Renal cortical epithelial cell (primary cell): ENCODE results near the gene AXDND1. TPM values are rescaled to one million over a fixed set of nuclear protein-coding genes. Genes with fewer than 3 reads are reported as not detected.
"Not testable (repeated sequence)": the region's sequence is repeated elsewhere in the genome, so short reads cannot be mapped to it uniquely, and the experiment has no call there.

Source experiments
- DNase-seq: peaks from one replicate; pipeline ENCODE4 v3.0.0-alpha.2; 2011; ENCODE audit warnings: low read depth
- total RNA-seq: library from RNA; depleted of rRNA; stranded (reverse); fragments of >200 nt; gene quantifications from 2 replicates; pipeline ENCODE4 v1.2.3, GENCODE V29; 2014

Gene AXDND1
- total RNA-seq, 1 donor from 2014 or later, result 0.45 TPM

GRCh38 chr1:179474713-179475112 lies 108.9 kb downstream of the AXDND1 start:
- DNase-seq, result no peak

- DNase-seq, result no peak
Observed at GRCh38 chr1:179476484-179476883, 110.7 kb downstream of the AXDND1 start.

GRCh38 chr1:179478370-179478769 lies 112.6 kb downstream of the AXDND1 start:
- DNase-seq, result no peak

- no peak for DNase-seq
Observed at GRCh38 chr1:179490611-179491010, 124.8 kb downstream of the AXDND1 start.

GRCh38 chr1:179493323-179493722 lies 127.6 kb downstream of the AXDND1 start:
- DNase-seq, result peak; percentile 5

GRCh38 chr1:179506199-179506598 lies 140.4 kb downstream of the AXDND1 start:
- DNase-seq, result no peak

- DNase-seq, result no peak
Observed at GRCh38 chr1:179509384-179509783, 143.6 kb downstream of the AXDND1 start.

- DNase-seq, result no peak
Observed at GRCh38 chr1:179510038-179510437, 144.3 kb downstream of the AXDND1 start.

- no peak for DNase-seq
Observed at GRCh38 chr1:179516976-179517705, 151.4 kb downstream of the AXDND1 start.

GRCh38 chr1:179518544-179518943 lies 152.8 kb downstream of the AXDND1 start:
- not testable (repeated sequence) for DNase-seq

- no peak for DNase-seq
Observed at GRCh38 chr1:179529482-179530195, 163.9 kb downstream of the AXDND1 start.

- DNase-seq, result no peak
Observed at GRCh38 chr1:179530352-179530751, 164.6 kb downstream of the AXDND1 start.

- DNase-seq, result no peak
Observed at GRCh38 chr1:179541774-179542173, 176.0 kb downstream of the AXDND1 start.

- DNase-seq, result no peak
Observed at GRCh38 chr1:179545321-179545720, 179.6 kb downstream of the AXDND1 start.

GRCh38 chr1:179547021-179547535 lies 181.3 kb downstream of the AXDND1 start:
- DNase-seq, result no peak

- DNase-seq, result no peak
Observed at GRCh38 chr1:179548666-179549367, 183.0 kb downstream of the AXDND1 start.

- no peak for DNase-seq
Observed at GRCh38 chr1:179549368-179549700, 183.6 kb downstream of the AXDND1 start.

GRCh38 chr1:179550746-179551682 lies 185.2 kb downstream of the AXDND1 start:
- DNase-seq, result peak; percentile 43

- no peak for DNase-seq
Observed at GRCh38 chr1:179554427-179554826, 188.7 kb downstream of the AXDND1 start.

GRCh38 chr1:179558078-179558477 lies 192.3 kb downstream of the AXDND1 start:
- DNase-seq, result no peak

GRCh38 chr1:179575497-179576314 lies 209.9 kb downstream of the AXDND1 start, which contains the start of gene NPHS2:
NPHS2 (minus strand) TSS chr1:179575948; CDS start chr1:179575864, 84 bp downstream.
- no peak for DNase-seq
